Suppressor macrophage (primary cell): ENCODE measurements around the gene INSYN2B.

Experiments
- DNase-seq, 4 experiments: peaks; one replicate each; pipeline ENCODE4 v3.0.0-alpha.2; 2020 to 2022
- total RNA-seq, 17 experiments: gene quantifications; one replicate each; lab custom pipeline; 2026; ENCODE audit warnings: mixed read lengths in 6 of 17, inconsistent platforms in 3 of 17; lab: John Stamatoyannopoulos, UW

The INSYN2B gene
- 0 to 2.0 (median 0.02) reads per million in 17 experiments for total RNA-seq

GRCh38 chr5:169980418-169981053, at the start of gene INSYN2B:
Gene INSYN2B (minus strand): TSS chr5:169980495. CDS start chr5:169883898, 96,597 bp downstream.
- peak; percentile 59 to 63 (median 59) for DNase-seq

- DNase-seq, result no peak
Measured at GRCh38 chr5:170028124-170028523, 47.8 kb upstream of the INSYN2B start.

- no peak for DNase-seq
Measured at GRCh38 chr5:170025853-170026252, 45.6 kb upstream of the INSYN2B start.

GRCh38 chr5:170021506-170021905, 41.2 kb upstream of the INSYN2B start:
- no peak for DNase-seq

- no peak for DNase-seq
Measured at GRCh38 chr5:170020423-170020822, 40.1 kb upstream of the INSYN2B start.

- no peak for DNase-seq
Measured at GRCh38 chr5:170012622-170013021, 32.3 kb upstream of the INSYN2B start.

GRCh38 chr5:170011751-170012150, 31.5 kb upstream of the INSYN2B start:
- DNase-seq, result no peak

- DNase-seq, result no peak
Measured at GRCh38 chr5:170010595-170010994, 30.3 kb upstream of the INSYN2B start.

- DNase-seq, result no peak
Measured at GRCh38 chr5:170008376-170008775, 28.1 kb upstream of the INSYN2B start.

GRCh38 chr5:170006021-170006420, 25.7 kb upstream of the INSYN2B start:
- no peak for DNase-seq

GRCh38 chr5:170000155-170000554, 19.9 kb upstream of the INSYN2B start:
- DNase-seq, result no peak

GRCh38 chr5:169999621-170000020, 19.3 kb upstream of the INSYN2B start:
- DNase-seq, result no peak

GRCh38 chr5:169997798-169998197, 17.5 kb upstream of the INSYN2B start:
- DNase-seq, result peak; percentile 39 to 68 (median 62)

GRCh38 chr5:169993485-169993790, 13.1 kb upstream of the INSYN2B start:
- no peak for DNase-seq

GRCh38 chr5:169992789-169993484, 12.6 kb upstream of the INSYN2B start:
- DNase-seq, result no peak

- no peak for DNase-seq
Measured at GRCh38 chr5:169991115-169991869, 11.0 kb upstream of the INSYN2B start.

- DNase-seq, result no peak
Measured at GRCh38 chr5:169989365-169989764, 9.1 kb upstream of the INSYN2B start.

- DNase-seq, result no peak
Measured at GRCh38 chr5:169988947-169989346, 8.7 kb upstream of the INSYN2B start.

GRCh38 chr5:169988206-169988605, 7.9 kb upstream of the INSYN2B start:
- DNase-seq, result no peak

GRCh38 chr5:169979871-169980270, 424 bp downstream of the INSYN2B start:
- no peak for DNase-seq

- DNase-seq, result no peak
Measured at GRCh38 chr5:169978714-169979113, 1.6 kb downstream of the INSYN2B start.

GRCh38 chr5:169974121-169974770, 6.0 kb downstream of the INSYN2B start:
- DNase-seq, result no peak

GRCh38 chr5:169973056-169973455, 7.2 kb downstream of the INSYN2B start:
- DNase-seq, result no peak
